Purkinje cell (primary cell): ENCODE data around the gene TRIM41. TPM values are rescaled to one million over a fixed set of nuclear protein-coding genes. Genes with fewer than 3 reads are reported as not detected.

Experiments used
- polyA plus RNA-seq: library from polyadenylated mRNA; unstranded; fragments of >200 nt; fragmentation: Nextera tagmentation; gene quantifications from 2 replicates; pipeline ENCODE4 v1.2.1, GENCODE V29; 2014

The TRIM41 gene
- 2.4 and 3.1 TPM in 2 replicates for polyA plus RNA-seq

GRCh38 chr5:181223058-181223728, at the start of gene TRIM41:
Gene TRIM41, plus strand, starts transcription at chr5:181223281. Its CDS starts 719 bp downstream, at chr5:181224000.

DNA sequence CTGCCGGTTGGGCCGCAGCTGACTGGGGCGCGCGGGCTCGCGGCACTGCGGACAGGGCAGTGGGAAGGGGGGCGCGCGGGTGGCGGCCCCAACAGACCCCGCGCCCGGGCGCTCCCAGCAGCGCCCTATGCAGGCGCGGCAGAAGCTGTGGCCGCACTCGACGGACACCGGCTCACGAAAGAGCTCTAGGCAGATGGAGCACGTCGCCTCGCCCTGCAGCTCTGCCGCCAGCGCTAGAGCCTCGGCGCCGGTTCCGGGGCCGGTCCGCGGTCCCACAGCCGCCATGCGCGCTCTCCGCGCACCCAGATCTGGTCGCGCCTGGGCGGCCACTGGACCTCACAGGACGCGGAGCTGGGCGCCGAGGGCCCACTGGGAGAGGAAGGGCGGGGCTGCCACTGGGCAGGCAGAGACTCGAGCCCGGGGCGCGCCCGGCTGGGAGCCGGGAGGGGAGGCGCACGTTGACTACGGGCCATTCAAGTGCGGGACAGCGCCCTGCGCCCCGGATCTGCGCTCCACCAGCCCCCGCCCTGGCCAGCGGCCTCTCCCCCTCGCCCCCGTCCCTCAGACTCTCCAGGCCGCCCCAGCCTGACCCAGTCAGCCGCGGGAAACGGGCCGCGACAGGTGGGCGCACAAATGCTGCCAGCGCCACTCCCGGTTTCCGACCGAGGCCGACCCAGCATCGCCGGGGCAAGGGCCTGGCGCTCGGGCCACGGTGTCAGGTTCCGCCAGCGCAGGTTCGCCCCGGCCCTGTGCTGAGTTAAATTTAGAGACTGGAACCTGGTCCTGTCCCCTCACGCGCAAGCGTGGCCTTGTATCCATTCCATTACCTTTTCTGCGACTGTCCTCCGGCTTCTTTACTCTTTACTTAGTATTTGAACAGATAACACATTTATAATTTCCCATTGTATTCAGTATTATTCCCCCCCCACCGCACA, 18.0 kb upstream of the TRIM41 start, which contains the start of gene TRIM7:
TRIM7 (minus strand) TSS at position 371 of the 935 bp plus-strand sequence; CDS start at position 285, 86 bp downstream.

DNA sequence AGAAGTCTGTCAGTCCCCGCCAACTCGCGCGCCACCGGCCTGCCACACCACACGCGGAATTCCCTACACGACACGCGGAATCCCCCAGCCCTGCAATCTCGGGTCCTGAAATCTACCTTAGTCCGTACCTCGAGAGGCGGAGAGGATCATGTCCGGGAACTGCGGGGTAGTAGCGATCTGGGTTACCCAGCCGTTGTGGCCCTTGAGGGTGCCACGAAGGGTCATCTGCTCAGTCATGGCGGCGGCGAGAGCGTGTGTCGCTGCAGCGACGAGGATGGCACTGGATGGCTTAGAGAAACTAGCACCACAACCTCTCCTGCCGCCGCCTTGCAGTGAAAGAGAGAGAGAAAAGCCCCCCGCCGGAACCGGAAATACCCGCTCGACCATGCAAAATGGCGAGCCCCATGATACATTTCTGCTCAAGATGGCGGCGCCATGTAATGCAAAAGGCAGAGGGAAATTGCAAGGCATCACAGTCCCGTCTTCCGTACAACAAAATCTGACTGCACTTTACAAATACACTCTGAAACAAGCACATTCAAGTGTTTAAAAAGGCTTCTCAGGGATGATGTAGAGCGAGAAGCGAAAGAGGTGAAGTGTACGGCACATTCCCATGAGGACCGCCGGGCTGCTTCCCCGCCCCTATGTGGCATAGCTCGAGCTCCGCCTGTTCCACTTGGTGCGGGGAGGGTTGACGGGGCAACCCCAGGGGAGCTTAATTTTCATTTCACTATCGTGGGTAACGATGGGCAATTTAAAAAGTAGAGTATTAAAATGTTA, 20.7 kb downstream of the TRIM41 start, which contains the start of gene RACK1:
RACK1 (minus strand) TSS at position 343 of the 780 bp plus-strand sequence; CDS start at position 237, 106 bp downstream.

GRCh38 chr5:181260720-181261319, 37.7 kb downstream of the TRIM41 start, which contains the start of gene TRIM52:
Gene TRIM52, minus strand, starts transcription at chr5:181261143. Its CDS starts 330 bp downstream, at chr5:181260813.

Other genes with a start within 250 kb of the TRIM41 start
- gene BTNL3, start 234.4 kb upstream of the TRIM41 start, polyA plus RNA-seq: not detected in 2 replicates
- gene BTNL9, start 183.0 kb upstream of the TRIM41 start, polyA plus RNA-seq: not detected in 2 replicates
- not detected in 2 replicates for gene OR2V1, start 92.1 kb upstream of the TRIM41 start, polyA plus RNA-seq
- not detected in 2 replicates for gene OR2V2, start 75.7 kb upstream of the TRIM41 start, polyA plus RNA-seq
- 0.35 TPM in 1 of 2 replicates, not detected in the other for gene TRIM7, start 18.1 kb upstream of the TRIM41 start, polyA plus RNA-seq
- 399 and 404 TPM in 2 replicates for gene RACK1, start 20.6 kb downstream of the TRIM41 start, polyA plus RNA-seq
- gene TRIM52, start 37.9 kb downstream of the TRIM41 start, polyA plus RNA-seq: 13.8 and 17.9 TPM in 2 replicates
- gene OR4F3, start 144.0 kb downstream of the TRIM41 start, polyA plus RNA-seq: not detected in 2 replicates